Upper lobe of right lung (tissue), 1 donor: ENCODE results near the gene CDC42EP5. TPM values are rescaled to one million over a fixed set of nuclear protein-coding genes. Genes with fewer than 3 reads are reported as not detected.

Experiments used
- ATAC-seq: fragments of 200-7000 bp; cut with Tn5 transposase; one replicate; pipeline ENCODE4 v1.9.1; 2020; ENCODE audit warnings: mild to moderate bottlenecking, moderate library complexity
- DNase-seq: peaks from one replicate; pipeline ENCODE4 v3.0.0-alpha.2; 2020
- H3K27ac ChIP-seq: fragments of 200-600 bp; one replicate; pipeline ENCODE4 v1.8.0; 2022
- H3K27me3 ChIP-seq: fragments of 200-600 bp; one replicate; pipeline ENCODE4 v1.8.0; 2022; ENCODE audit warnings: mild to moderate bottlenecking
- H3K36me3 ChIP-seq: fragments of 200-600 bp; one replicate; pipeline ENCODE4 v1.8.0; 2022
- H3K4me1 ChIP-seq: fragments of 200-600 bp; one replicate; pipeline ENCODE4 v1.8.0; 2022
- H3K4me3 ChIP-seq: fragments of 200-600 bp; one replicate; pipeline ENCODE4 v1.8.0; 2022; ENCODE audit warnings: mild to moderate bottlenecking
- H3K9me3 ChIP-seq: fragments of 200-600 bp; one replicate; pipeline ENCODE4 v1.8.0; 2022
- intact Hi-C: fragments of 100-400 bp; cut with DNase I; formaldehyde crosslinking; loops from one replicate; pipeline ENCODE4 v1.11.0; 2022
- total RNA-seq: library from RNA; stranded (reverse); fragmentation: NEBNext Ultra II Directional; extraction: Animal tissue kit (Norgen Biotek cat#: 25700); gene quantifications from one replicate; pipeline ENCODE4 v1.2.1, GENCODE V29; 2021
- TF ChIP-seq, protein P1 (sequence below): fragments of 200-600 bp; IDR thresholded peaks from one replicate; pipeline ENCODE4 v1.8.0; 2022; ENCODE audit warnings: antibody characterized with exemption
- donor health status: DM: no; HTN: yes; CAD: no; lungs with severe emphysema.

The CDC42EP5 gene
- total RNA-seq, 1 donor from 2014 or later: 38.2 TPM

DNA sequence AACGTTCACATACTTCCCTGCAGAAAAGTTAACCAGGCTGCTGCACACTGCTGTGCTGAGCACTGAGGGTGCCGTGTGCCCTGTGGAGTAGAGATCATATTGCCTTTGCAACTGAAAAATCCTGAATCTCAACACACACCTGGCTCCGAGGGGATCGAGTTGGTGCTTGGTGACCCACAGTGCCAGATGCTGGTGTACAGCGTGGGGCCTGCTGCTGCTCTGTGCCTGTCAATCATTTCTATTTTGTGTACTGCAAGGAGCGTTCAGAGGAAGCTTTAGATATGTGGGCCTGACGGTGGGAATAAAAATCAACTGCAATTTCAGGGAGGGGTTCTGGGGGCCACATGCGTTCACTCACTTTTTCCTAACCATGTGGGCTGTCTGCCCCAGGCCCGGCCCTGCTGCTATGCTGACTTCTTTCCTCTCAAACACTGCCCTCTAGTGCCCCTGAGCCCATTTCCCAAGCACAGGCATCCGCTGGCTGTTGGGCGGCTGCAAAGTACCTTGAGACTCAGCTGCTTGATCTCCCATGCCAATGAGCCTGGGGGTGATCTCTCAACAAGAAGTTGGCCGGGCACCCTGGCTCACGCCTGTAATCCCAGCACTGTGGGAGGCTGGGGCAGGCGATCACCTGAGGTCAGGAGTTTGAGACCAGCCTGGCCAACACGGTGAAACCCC lies 33.8 kb downstream of the CDC42EP5 start:
- DNase-seq (no peak), ATAC-seq (peak; percentile 52)
- H3K27me3 ChIP-seq: no peaks in the 10 kb centered on the region
- TF ChIP-seq, protein P1, sequence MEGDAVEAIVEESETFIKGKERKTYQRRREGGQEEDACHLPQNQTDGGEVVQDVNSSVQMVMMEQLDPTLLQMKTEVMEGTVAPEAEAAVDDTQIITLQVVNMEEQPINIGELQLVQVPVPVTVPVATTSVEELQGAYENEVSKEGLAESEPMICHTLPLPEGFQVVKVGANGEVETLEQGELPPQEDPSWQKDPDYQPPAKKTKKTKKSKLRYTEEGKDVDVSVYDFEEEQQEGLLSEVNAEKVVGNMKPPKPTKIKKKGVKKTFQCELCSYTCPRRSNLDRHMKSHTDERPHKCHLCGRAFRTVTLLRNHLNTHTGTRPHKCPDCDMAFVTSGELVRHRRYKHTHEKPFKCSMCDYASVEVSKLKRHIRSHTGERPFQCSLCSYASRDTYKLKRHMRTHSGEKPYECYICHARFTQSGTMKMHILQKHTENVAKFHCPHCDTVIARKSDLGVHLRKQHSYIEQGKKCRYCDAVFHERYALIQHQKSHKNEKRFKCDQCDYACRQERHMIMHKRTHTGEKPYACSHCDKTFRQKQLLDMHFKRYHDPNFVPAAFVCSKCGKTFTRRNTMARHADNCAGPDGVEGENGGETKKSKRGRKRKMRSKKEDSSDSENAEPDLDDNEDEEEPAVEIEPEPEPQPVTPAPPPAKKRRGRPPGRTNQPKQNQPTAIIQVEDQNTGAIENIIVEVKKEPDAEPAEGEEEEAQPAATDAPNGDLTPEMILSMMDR: peak; percentile 17
- no peaks in the 10 kb centered on the region for H3K36me3 ChIP-seq
- intact Hi-C loops: no loop called here
- no peak overlapping the region for H3K4me3 ChIP-seq
- H3K9me3 ChIP-seq: no peaks in the 10 kb centered on the region
- peaks cover 4% of the 10 kb centered on the region for H3K4me1 ChIP-seq
- H3K27ac ChIP-seq: no peak overlapping the region

DNA sequence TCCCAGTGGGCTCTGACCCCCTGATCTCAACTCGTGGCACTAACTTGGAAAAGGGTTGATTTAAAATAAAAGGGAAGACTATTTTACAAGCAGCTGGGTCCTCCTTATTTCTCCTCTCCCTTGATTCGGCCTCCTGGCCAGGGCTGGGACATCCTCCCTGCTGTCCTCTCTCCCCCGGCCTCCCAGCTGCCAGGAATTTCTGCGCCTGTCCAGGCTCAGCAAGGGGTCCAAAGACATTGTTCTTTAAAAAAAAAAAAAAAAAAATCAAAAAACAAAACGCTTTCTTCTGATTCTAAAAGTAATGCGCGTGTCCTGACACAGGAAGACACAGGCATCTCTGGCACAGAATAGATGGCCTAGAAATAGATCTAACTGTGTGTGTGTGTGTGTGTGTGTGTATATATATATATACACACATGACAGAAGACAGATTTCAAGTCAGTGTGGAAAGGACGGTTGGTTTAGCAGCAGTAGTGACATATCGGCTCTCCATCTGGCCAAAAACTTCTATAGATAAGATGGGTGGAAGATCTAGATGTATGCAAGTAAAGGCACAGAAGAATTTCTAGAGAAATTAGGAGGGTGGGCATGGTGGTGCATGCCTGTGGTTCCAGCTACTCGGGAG lies 36.4 kb downstream of the CDC42EP5 start:
- intact Hi-C loops: no loop called here
- TF ChIP-seq, protein P1: no peak
- ATAC-seq (no peak), DNase-seq (no peak)
- Histone ChIP-seq H3K4me3 (no peak overlapping the region), H3K4me1 (peaks cover 4% of the 10 kb centered on the region), H3K27me3 (no peaks in the 10 kb centered on the region), H3K27ac (no peak overlapping the region), H3K36me3 (no peaks in the 10 kb centered on the region), H3K9me3 (no peaks in the 10 kb centered on the region)

DNA sequence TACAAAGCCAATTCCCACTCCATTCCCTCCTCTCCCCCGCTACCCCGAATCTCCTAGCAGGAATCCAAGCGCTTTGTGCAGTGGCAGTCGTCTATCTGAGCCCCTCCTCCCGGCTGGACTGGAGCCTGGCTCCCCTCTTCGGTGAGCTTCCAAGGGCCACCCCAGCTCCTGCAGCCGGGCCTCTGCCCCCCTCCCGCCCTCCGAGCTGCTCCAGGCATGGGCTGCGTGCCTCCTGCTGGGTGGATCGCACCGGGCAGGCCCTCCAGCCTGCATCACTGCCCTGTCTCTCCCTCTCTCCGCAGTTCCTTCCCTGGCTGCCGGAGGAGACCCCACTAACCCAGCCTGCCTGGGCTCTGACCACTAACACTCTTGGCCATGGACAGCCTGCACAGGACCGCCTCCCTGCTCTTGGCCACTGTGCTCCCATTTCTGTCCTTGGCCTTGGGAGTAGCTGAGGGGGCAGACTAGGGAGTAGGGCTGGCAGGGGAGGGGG lies 37.0 kb downstream of the CDC42EP5 start:
- Histone ChIP-seq H3K27me3 (no peaks in the 10 kb centered on the region), H3K9me3 (no peaks in the 10 kb centered on the region), H3K4me3 (no peak overlapping the region), H3K27ac (no peak overlapping the region), H3K36me3 (no peaks in the 10 kb centered on the region), H3K4me1 (peaks cover 11% of the 10 kb centered on the region)
- ATAC-seq (no peak), DNase-seq (no peak)
- intact Hi-C loops: no loop called here
- TF ChIP-seq, protein P1: no peak

DNA sequence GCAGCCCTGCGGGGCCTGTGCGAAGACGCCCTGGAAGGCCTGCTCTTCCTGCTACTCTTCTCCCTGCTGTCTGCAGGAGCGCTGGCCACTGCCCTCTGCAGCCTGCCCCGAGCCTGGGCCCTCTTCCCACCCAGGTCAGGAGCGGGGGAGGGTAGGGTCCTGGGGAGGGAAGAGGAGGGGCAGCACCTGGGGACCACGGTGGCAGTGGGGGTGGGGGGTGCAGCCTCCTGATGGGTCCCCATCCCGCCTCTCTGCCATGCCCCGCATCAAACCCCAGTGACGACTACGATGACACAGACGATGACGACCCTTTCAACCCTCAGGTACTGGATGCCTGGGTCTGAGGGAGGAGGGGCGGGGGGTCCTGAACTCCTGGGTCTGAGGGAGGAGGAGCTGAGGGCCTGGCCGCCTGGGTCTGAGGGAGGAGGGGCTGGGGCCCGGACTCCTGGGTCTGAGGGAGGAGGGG lies 37.5 kb downstream of the CDC42EP5 start:
- H3K27ac ChIP-seq: no peak overlapping the region
- H3K4me3 ChIP-seq: no peak overlapping the region
- H3K9me3 ChIP-seq: no peaks in the 10 kb centered on the region
- intact Hi-C loops: no loop called here
- ATAC-seq (no peak), DNase-seq (no peak)
- TF ChIP-seq, protein P1: no peak
- H3K36me3 ChIP-seq: no peaks in the 10 kb centered on the region
- H3K27me3 ChIP-seq: peaks cover 4% of the 10 kb centered on the region
- peaks cover 15% of the 10 kb centered on the region for H3K4me1 ChIP-seq

DNA sequence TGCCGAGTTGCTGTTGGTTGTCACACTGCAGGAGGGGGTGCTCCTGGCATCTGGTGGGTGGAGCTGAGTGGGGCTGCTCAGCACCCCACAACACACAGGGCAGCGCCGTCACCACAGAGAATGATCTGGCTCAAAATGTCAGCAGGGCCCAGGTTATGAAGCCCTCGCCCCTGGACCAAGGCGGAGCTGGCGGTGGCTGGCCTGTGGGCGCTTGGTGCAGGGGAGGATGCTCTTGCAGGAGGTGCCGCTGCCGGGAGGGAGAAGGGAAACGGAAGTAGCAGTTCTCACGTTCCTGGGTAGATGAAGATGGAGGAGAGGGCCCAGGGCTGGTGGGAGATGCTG lies 38.3 kb downstream of the CDC42EP5 start:
- Histone ChIP-seq H3K9me3 (no peaks in the 10 kb centered on the region), H3K4me1 (peaks cover 20% of the 10 kb centered on the region), H3K36me3 (no peaks in the 10 kb centered on the region), H3K27me3 (peaks cover 11% of the 10 kb centered on the region), H3K4me3 (no peak overlapping the region), H3K27ac (no peak overlapping the region)
- no peak for ATAC-seq
- intact Hi-C loops: no loop called here
- DNase-seq: no peak
- TF ChIP-seq, protein P1: no peak
